GM19468 (cell line): ENCODE data around the gene FITM1.

ENCODE experiments used
- ATAC-seq: cut with Tn5 transposase; IDR thresholded peaks from one replicate; pipeline ENCODE4 v1.9.1; 2021; ENCODE audit warnings: mild to moderate bottlenecking, moderate library complexity, moderate number of reproducible peaks; ENCODE audit not compliant: unreplicated experiment; ENCODE audit errors: extremely low read depth

The FITM1 gene

GRCh38 chr14:24130380-24130716, at the start of gene FITM1:
Gene FITM1 (plus strand): TSS chr14:24130659. CDS start chr14:24131564, 905 bp downstream.
- no peak for ATAC-seq

- ATAC-seq, result peak; percentile 74
Observed at GRCh38 chr14:24080888-24081738, 49.3 kb upstream of the FITM1 start.

GRCh38 chr14:24081739-24082211, 48.7 kb upstream of the FITM1 start:
- ATAC-seq, result no peak

GRCh38 chr14:24082411-24083080, 47.9 kb upstream of the FITM1 start:
- ATAC-seq, result no peak

GRCh38 chr14:24083462-24083861, 47.0 kb upstream of the FITM1 start:
- ATAC-seq, result no peak

GRCh38 chr14:24084440-24084839, 46.0 kb upstream of the FITM1 start:
- no peak for ATAC-seq

- ATAC-seq, result no peak
Observed at GRCh38 chr14:24085215-24085614, 45.2 kb upstream of the FITM1 start.

- no peak for ATAC-seq
Observed at GRCh38 chr14:24086193-24086955, 44.1 kb upstream of the FITM1 start.

- no peak for ATAC-seq
Observed at GRCh38 chr14:24087004-24087403, 43.5 kb upstream of the FITM1 start.

- no peak for ATAC-seq
Observed at GRCh38 chr14:24088095-24088494, 42.4 kb upstream of the FITM1 start.

GRCh38 chr14:24089890-24090289, 40.6 kb upstream of the FITM1 start:
- ATAC-seq, result no peak

- no peak for ATAC-seq
Observed at GRCh38 chr14:24092110-24092504, 38.4 kb upstream of the FITM1 start.

GRCh38 chr14:24092505-24093206, 37.8 kb upstream of the FITM1 start:
- no peak for ATAC-seq

GRCh38 chr14:24093207-24093900, 37.1 kb upstream of the FITM1 start:
- ATAC-seq, result no peak

- ATAC-seq, result no peak
Observed at GRCh38 chr14:24093901-24094840, 36.3 kb upstream of the FITM1 start, which contains the start of gene PCK2. Gene PCK2 (plus strand): TSS chr14:24094311. CDS start chr14:24094406, 95 bp downstream.

- ATAC-seq, result no peak
Observed at GRCh38 chr14:24094841-24095270, 35.6 kb upstream of the FITM1 start.

GRCh38 chr14:24095271-24096068, 35.0 kb upstream of the FITM1 start:
- ATAC-seq, result peak; percentile 30
